Choroid plexus epithelial cell (primary cell): ENCODE measurements around the gene SHC2.

Experiments used
- DNase-seq: peaks from one replicate; pipeline ENCODE4 v3.0.0-alpha.2; 2010; ENCODE audit warnings: low read depth
- H3K4me3 ChIP-seq: 2 replicates; pipeline ENCODE4 v1.5.1; 2011; ENCODE audit warnings: low read depth, mild to moderate bottlenecking, control low read depth, low read length, moderate library complexity
- CTCF ChIP-seq: conservative IDR thresholded peaks from 2 replicates; pipeline ENCODE4 v1.5.1; 2011; ENCODE audit warnings: low read depth, mild to moderate bottlenecking, control low read depth, inconsistent platforms, low read length, moderate library complexity

SHC2 gene

GRCh38 chr19:440391-441212 lies 20.2 kb downstream of the SHC2 start:
- H3K4me3 ChIP-seq = no peak overlapping the region
- DNase-seq = no peak
- TF ChIP-seq CTCF = no peak

- no peak for TF ChIP-seq CTCF
- no peak for DNase-seq
- H3K4me3 ChIP-seq = no peak overlapping the region
Observed at GRCh38 chr19:439167-439900, 21.5 kb downstream of the SHC2 start.

DNA sequence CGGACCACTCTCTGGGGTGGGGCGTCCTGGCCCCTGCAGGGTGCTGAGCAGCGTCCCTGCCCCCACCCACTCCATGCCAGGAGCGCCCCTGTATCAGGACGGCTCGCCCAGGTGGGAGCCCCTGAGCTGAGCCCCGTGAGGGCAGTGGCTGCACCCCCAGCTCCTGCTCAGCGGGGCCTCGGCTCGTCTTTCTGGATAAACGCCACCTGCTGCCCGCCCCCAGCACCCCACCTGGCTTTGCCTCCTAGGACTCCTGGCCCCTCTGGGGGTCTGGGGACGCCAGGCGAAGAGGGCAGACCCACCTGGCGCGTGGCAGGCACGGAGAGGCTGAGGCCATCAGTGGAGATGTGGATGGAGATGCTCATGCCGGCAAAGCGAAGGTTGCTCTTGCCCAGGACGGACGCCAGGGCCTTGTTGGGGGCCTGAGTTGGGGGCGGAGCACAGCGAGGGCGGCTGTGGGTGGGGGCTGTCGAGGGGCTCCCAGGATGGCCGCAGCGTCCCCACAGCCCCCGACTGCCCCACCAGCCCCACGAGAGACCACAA lies 22.3 kb downstream of the SHC2 start:
- TF ChIP-seq CTCF = no peak
- H3K4me3 ChIP-seq = no peak overlapping the region
- DNase-seq = no peak

- no peak for TF ChIP-seq CTCF
- DNase-seq = no peak
- H3K4me3 ChIP-seq = no peak overlapping the region
Observed at GRCh38 chr19:437041-437440, 23.8 kb downstream of the SHC2 start.

DNA sequence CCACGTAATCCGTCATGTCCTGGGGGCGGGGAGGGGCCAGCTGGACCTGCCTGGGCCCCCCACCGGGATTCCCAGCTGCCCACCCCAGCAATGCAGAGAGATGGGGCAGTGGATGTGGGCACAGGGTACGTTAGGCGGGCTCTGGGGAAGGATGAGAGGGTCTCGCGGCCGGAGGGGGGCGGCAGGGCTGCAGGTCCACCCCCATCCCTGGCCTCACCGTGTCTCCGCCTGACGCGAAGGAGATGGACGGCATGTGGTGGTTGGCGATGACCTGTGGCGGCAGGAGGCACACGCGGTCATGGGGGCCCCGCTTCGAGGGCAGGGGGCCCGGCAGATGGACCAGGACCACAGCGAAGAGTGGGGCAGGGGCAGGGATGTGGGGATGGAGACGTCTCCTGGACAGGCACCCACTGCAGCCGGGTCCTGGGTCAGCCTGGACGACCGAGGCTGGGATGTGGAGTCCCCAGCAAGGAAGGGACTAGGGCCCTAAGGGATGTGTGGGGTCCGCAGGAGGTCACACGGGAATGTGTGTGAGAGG lies 24.4 kb downstream of the SHC2 start:
- H3K4me3 ChIP-seq = no peak overlapping the region
- no peak for TF ChIP-seq CTCF
- no peak for DNase-seq

GRCh38 chr19:435707-436412 lies 25.0 kb downstream of the SHC2 start:
- H3K4me3 ChIP-seq = no peak overlapping the region
- no peak for DNase-seq
- TF ChIP-seq CTCF = no peak
